ENCODE measurements around the gene DMXL1. TPM values are rescaled to one million over a fixed set of nuclear protein-coding genes. Genes with fewer than 3 reads are reported as not detected.
"Not testable (repeated sequence)": the region's sequence is repeated elsewhere in the genome, so short reads cannot be mapped to it uniquely, and the experiment has no call there.

The DMXL1 gene
- total RNA-seq, 2 donors from 2014 or later: 41.2 to 45.3 TPM

- H3K9me3 Mint-ChIP-seq; H3K27me3 Mint-ChIP-seq; H3K4me3 Mint-ChIP-seq; ATAC-seq; H3K36me3 Mint-ChIP-seq; DNase-seq (ENCODE audit: low spot score): not testable (repeated sequence)
- Mint-ChIP-seq H3K27ac (peak overlapping the region in 1 of 2 donors; percentile 10), H3K4me1 (ENCODE audit: low read depth in 2 of 2) (peaks cover 45 to 62% of the 10 kb centered on the region in 2 donors)
These were observed 4.4 kb downstream of the DMXL1 start for GRCh38 chr5:119075269-119075668.

DNA sequence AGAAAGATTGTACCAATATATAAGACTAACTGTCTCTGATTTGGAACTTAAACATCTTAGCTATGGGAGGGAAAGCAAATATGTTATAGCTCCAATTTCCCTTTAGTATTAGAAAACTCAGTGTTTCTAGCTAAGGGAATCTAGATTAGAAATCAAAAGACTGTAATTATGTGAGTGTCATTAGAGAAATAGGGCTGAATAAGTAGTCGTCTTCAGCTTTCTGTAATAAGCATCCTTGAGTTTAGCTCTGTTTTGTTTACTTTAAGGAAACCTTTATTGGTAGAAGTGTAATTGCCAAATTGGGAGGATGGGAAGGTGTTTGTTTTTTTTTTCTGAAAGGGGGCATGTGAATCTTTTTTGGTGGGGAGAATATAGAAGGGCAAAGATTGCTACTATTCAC, 5.2 kb downstream of the DMXL1 start:
- H3K36me3 Mint-ChIP-seq: no peaks in the 10 kb centered on the region
- H3K9me3 Mint-ChIP-seq: no peaks in the 10 kb centered on the region
- H3K27me3 Mint-ChIP-seq: no peaks in the 10 kb centered on the region
- H3K4me3 Mint-ChIP-seq: peak overlapping the region; percentile 17
- H3K27ac Mint-ChIP-seq: peak overlapping the region in 1 of 2 donors; percentile 10
- ATAC-seq (no peak), DNase-seq (ENCODE audit: low spot score) (no peak)
- H3K4me1 Mint-ChIP-seq (ENCODE audit: low read depth in 2 of 2): peaks cover 44 to 63% of the 10 kb centered on the region in 2 donors

- H3K36me3 Mint-ChIP-seq: no peaks in the 10 kb centered on the region
- no peak overlapping the region for H3K4me3 Mint-ChIP-seq
- no peaks in the 10 kb centered on the region for H3K9me3 Mint-ChIP-seq
- H3K27ac Mint-ChIP-seq: no peak overlapping the region
- DNase-seq (ENCODE audit: low spot score) (no peak), ATAC-seq (no peak)
- H3K27me3 Mint-ChIP-seq: no peaks in the 10 kb centered on the region
- peaks cover 41 to 58% of the 10 kb centered on the region in 2 donors for H3K4me1 Mint-ChIP-seq (ENCODE audit: low read depth in 2 of 2)
These were observed 6.6 kb downstream of the DMXL1 start for GRCh38 chr5:119077444-119077843.

GRCh38 chr5:119078071-119078846, 7.4 kb downstream of the DMXL1 start:
- Mint-ChIP-seq H3K36me3 (no peaks in the 10 kb centered on the region), H3K27ac (peak overlapping the region; percentile 39 to 60), H3K4me3 (no peak overlapping the region), H3K4me1 (ENCODE audit: low read depth in 2 of 2) (peaks cover 33 to 50% of the 10 kb centered on the region in 2 donors), H3K9me3 (no peaks in the 10 kb centered on the region), H3K27me3 (no peaks in the 10 kb centered on the region)
- ATAC-seq: no peak
- DNase-seq (ENCODE audit: low spot score): no peak

- Mint-ChIP-seq H3K4me3 (peak overlapping the region; percentile 56), H3K27me3 (no peaks in the 10 kb centered on the region), H3K36me3 (no peaks in the 10 kb centered on the region), H3K27ac (peak overlapping the region; percentile 39 to 60), H3K4me1 (ENCODE audit: low read depth in 2 of 2) (peaks cover 29 to 44% of the 10 kb centered on the region in 2 donors), H3K9me3 (no peaks in the 10 kb centered on the region)
- no peak for DNase-seq (ENCODE audit: low spot score)
- ATAC-seq: no peak
These were observed 8.0 kb downstream of the DMXL1 start for GRCh38 chr5:119078861-119079260.

DNA sequence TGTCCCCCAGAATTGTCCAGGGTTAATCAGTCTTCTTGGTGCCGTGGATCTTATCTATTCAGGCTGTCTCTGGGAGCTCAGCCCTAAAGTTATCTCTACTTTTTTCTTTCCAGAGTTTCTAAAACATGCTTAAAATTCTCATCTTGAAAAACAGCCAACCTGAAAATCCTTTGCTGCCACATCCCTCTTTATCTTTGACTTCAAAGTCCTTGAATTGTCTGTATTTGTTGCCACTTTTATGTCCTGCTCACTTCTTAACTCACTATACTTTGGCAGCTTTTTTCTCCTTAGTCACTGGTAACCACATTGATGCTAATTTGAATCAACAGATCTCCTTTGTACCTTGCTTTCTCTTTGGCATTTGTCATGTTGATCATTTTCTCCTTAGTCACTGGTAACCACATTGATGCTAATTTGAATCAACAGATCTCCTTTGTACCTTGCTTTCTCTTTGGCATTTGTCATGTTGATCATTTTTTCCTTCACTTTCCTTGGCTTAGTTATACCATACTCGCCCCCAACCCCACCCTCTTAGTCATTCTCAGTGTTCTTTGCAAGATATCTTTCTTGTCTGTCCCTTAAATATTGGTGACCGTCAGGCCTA, 8.5 kb downstream of the DMXL1 start:
- peak overlapping the region; percentile 56 for H3K4me3 Mint-ChIP-seq
- no peak for DNase-seq (ENCODE audit: low spot score)
- H3K9me3 Mint-ChIP-seq: no peaks in the 10 kb centered on the region
- no peaks in the 10 kb centered on the region for H3K27me3 Mint-ChIP-seq
- H3K27ac Mint-ChIP-seq: peak overlapping the region; percentile 39 to 60
- H3K36me3 Mint-ChIP-seq: no peaks in the 10 kb centered on the region
- peaks cover 23 to 38% of the 10 kb centered on the region in 2 donors for H3K4me1 Mint-ChIP-seq (ENCODE audit: low read depth in 2 of 2)
- peak; percentile 87 to 92 for ATAC-seq

DNA sequence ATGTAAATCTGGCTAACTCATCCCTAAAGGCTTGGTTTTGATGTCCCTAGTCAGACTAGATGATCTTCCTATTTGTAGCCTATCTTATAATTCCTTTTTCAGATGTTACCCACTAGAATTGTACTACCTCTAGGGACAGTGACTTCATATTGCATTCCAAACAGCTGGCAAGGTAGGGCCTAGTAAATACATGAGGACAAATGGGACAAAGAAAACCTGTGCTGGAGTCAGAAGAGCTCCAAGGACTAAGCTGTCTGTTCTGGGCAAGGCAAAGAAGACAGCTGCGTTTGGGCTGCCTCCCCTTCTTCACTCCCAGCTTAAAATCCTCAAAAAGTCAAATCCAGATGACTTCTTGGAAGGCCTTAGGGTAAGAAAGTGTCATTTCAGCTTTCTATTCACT, 10.0 kb downstream of the DMXL1 start:
- Mint-ChIP-seq H3K36me3 (peaks cover 8% of the 10 kb centered on the region), H3K4me3 (peak overlapping the region; percentile 18), H3K9me3 (no peaks in the 10 kb centered on the region), H3K27me3 (no peaks in the 10 kb centered on the region), H3K27ac (peak overlapping the region in 1 of 2 donors; percentile 60), H3K4me1 (ENCODE audit: low read depth in 2 of 2) (peaks cover 26 to 39% of the 10 kb centered on the region in 2 donors)
- DNase-seq (ENCODE audit: low spot score) (no peak), ATAC-seq (no peak)

DNA sequence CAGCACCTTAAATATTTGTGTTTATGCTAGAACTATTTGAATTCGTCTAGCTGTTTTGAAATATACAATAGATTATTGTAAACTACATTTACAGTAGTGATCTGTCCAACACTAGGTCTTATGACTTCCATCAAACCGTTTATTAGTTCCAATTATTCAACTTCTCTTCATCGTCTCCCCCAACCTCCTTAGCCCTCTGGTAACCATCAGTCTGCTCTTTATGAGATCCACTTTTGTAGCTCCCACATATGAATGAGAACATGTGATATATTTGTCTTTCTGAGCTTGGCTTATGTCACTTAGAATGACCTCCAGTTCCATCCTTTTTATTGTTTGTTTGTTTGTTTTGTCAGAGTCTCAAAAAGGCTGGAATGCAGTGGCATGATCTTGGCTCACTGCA, 11.8 kb downstream of the DMXL1 start:
- no peaks in the 10 kb centered on the region for H3K9me3 Mint-ChIP-seq
- peaks cover 8% of the 10 kb centered on the region for H3K36me3 Mint-ChIP-seq
- DNase-seq (ENCODE audit: low spot score): no peak
- no peaks in the 10 kb centered on the region for H3K27me3 Mint-ChIP-seq
- ATAC-seq: no peak
- no peak overlapping the region for H3K4me3 Mint-ChIP-seq
- H3K4me1 Mint-ChIP-seq (ENCODE audit: low read depth in 2 of 2): peaks cover 29 to 34% of the 10 kb centered on the region in 2 donors
- H3K27ac Mint-ChIP-seq: no peak overlapping the region

GRCh38 chr5:119083679-119084078, 12.8 kb downstream of the DMXL1 start:
- Mint-ChIP-seq H3K4me3 (no peak overlapping the region), H3K27me3 (no peaks in the 10 kb centered on the region), H3K36me3 (peaks cover 8% of the 10 kb centered on the region), H3K4me1 (ENCODE audit: low read depth in 2 of 2) (peaks cover 32 to 35% of the 10 kb centered on the region in 2 donors), H3K9me3 (no peaks in the 10 kb centered on the region), H3K27ac (no peak overlapping the region)
- ATAC-seq: no peak
- no peak for DNase-seq (ENCODE audit: low spot score)

DNA sequence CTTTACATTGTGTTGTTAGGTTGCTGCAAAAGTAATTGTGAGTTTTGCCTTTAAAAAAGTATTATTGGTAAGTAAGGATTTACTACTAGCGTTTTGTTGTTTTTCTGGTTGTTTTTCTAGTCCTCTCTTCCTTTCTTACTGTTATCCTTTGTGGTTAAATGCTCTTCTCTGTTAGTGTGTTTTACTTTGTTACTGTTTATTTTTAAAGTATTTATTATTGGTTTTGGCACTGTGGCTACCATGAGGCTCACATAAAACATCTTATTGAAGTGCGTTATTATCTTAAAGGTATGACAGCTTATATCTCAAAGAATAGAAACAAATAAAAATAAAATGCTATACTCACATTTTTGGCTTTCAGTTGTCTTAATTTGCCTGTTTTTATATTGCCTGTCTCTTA, 17.6 kb downstream of the DMXL1 start:
- Mint-ChIP-seq H3K36me3 (peaks cover 13% of the 10 kb centered on the region), H3K27ac (no peak overlapping the region), H3K27me3 (no peaks in the 10 kb centered on the region), H3K4me1 (ENCODE audit: low read depth in 2 of 2) (peaks cover 22 to 24% of the 10 kb centered on the region in 2 donors), H3K9me3 (no peaks in the 10 kb centered on the region), H3K4me3 (no peak overlapping the region)
- DNase-seq (ENCODE audit: low spot score): no peak
- ATAC-seq: no peak

- H3K4me3 Mint-ChIP-seq: no peak overlapping the region
- H3K36me3 Mint-ChIP-seq: peaks cover 5% of the 10 kb centered on the region
- H3K27me3 Mint-ChIP-seq: no peaks in the 10 kb centered on the region
- H3K27ac Mint-ChIP-seq: no peak overlapping the region
- H3K4me1 Mint-ChIP-seq (ENCODE audit: low read depth in 2 of 2): peaks cover 20 to 32% of the 10 kb centered on the region in 2 donors
- ATAC-seq (no peak), DNase-seq (ENCODE audit: low spot score) (no peak)
- no peaks in the 10 kb centered on the region for H3K9me3 Mint-ChIP-seq
These were observed 24.7 kb downstream of the DMXL1 start for GRCh38 chr5:119095611-119096010.

DNA sequence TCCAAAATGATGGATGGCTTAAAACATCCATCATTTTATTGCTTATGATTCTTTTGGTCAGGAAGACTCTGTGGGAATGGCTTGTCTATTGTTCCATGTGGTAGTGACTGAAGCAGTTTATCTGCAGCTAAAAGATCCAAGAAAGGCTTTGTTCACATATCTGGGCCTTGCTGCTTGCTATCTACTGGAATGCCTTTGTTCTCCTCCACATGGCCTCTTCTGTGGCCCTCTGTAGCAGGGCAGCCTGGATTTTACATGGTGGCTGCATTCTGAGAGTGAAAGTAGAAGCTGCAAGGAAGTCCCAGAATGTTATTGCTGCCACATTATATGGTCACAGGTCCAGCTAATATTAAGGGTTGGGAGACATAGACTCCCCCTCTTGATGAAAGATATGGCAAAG, 35.1 kb downstream of the DMXL1 start:
- peaks cover 11% of the 10 kb centered on the region for H3K36me3 Mint-ChIP-seq
- H3K4me3 Mint-ChIP-seq: no peak overlapping the region
- ATAC-seq (no peak), DNase-seq (ENCODE audit: low spot score) (no peak)
- H3K27me3 Mint-ChIP-seq: no peaks in the 10 kb centered on the region
- no peak overlapping the region for H3K27ac Mint-ChIP-seq
- H3K9me3 Mint-ChIP-seq: no peaks in the 10 kb centered on the region
- H3K4me1 Mint-ChIP-seq (ENCODE audit: low read depth in 2 of 2): peaks cover 0 to 3% of the 10 kb centered on the region in 2 donors

- Mint-ChIP-seq H3K27me3 (no peaks in the 10 kb centered on the region), H3K4me3 (no peak overlapping the region), H3K9me3 (no peaks in the 10 kb centered on the region), H3K36me3 (peaks cover 13% of the 10 kb centered on the region), H3K27ac (no peak overlapping the region), H3K4me1 (ENCODE audit: low read depth in 2 of 2) (no peaks in the 10 kb centered on the region)
- no peak for DNase-seq (ENCODE audit: low spot score)
- ATAC-seq: no peak
These were observed 41.3 kb downstream of the DMXL1 start for GRCh38 chr5:119112151-119112550.

- Mint-ChIP-seq H3K36me3 (peaks cover 18% of the 10 kb centered on the region), H3K27ac (no peak overlapping the region), H3K4me3 (no peak overlapping the region)
These were observed 46.4 kb downstream of the DMXL1 start for GRCh38 chr5:119117237-119117636.

More at GRCh38 chr5:119117237-119117636, 46.4 kb downstream of the DMXL1 start:
- peaks cover 0 to 7% of the 10 kb centered on the region in 2 donors for H3K4me1 Mint-ChIP-seq (ENCODE audit: low read depth in 2 of 2)
- DNase-seq (ENCODE audit: low spot score) (no peak), ATAC-seq (no peak)
- H3K27me3 Mint-ChIP-seq: no peaks in the 10 kb centered on the region
- no peaks in the 10 kb centered on the region for H3K9me3 Mint-ChIP-seq

Measured in natural killer cell treated with Interleukin-12 subunit alpha and Interleukin-12 subunit beta and Interleukin-15 and Interleukin-18, amount 100 ng/mL, for 72 hours (primary cell).